ENCODE results near the gene GATAD2B.
A peak's percentile ranks its signal among the peaks of the same experiment; 100 is the strongest.

GATAD2B gene

DNA sequence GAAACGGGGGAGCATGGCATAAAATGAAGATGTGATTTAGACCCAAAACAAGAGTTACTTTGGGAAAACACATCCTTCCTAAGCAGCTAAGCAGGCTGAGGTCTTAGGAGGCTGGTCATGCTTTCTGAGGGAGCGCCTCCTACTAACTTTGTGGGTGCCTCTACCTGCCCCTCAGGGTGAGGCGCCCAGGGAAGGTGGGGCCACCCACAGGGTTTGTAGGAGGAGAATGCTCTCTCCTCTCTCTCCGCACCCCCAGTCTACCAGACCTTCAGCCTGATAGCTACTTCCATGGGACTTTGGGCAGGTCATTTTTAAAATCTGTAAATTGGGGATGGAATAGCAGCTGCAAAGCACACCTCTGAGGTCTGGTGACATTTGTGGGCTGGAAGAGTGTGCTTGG lies 123.8 kb downstream of the GATAD2B start:
- no peak overlapping the region for H3K4me2 ChIP-seq
- H3K27me3 ChIP-seq (ENCODE audit: insufficient read depth, low read depth) = no peaks in the 10 kb centered on the region; the same call in 1 of the 2 replicates
- no peak overlapping the region for H3K27ac ChIP-seq
- no peaks in the 10 kb centered on the region for H4K20me1 ChIP-seq (ENCODE audit: insufficient read depth)
- no peak overlapping the region for H3K9ac ChIP-seq
- TF ChIP-seq, protein P1, sequence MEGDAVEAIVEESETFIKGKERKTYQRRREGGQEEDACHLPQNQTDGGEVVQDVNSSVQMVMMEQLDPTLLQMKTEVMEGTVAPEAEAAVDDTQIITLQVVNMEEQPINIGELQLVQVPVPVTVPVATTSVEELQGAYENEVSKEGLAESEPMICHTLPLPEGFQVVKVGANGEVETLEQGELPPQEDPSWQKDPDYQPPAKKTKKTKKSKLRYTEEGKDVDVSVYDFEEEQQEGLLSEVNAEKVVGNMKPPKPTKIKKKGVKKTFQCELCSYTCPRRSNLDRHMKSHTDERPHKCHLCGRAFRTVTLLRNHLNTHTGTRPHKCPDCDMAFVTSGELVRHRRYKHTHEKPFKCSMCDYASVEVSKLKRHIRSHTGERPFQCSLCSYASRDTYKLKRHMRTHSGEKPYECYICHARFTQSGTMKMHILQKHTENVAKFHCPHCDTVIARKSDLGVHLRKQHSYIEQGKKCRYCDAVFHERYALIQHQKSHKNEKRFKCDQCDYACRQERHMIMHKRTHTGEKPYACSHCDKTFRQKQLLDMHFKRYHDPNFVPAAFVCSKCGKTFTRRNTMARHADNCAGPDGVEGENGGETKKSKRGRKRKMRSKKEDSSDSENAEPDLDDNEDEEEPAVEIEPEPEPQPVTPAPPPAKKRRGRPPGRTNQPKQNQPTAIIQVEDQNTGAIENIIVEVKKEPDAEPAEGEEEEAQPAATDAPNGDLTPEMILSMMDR (conservative IDR thresholded peaks at IDR 0.05; ENCODE audit: low read depth, low read length) = no peak
- no peak overlapping the region for H2AFZ ChIP-seq (ENCODE audit: low read depth)
- peaks cover 27% of the 10 kb centered on the region for H3K4me1 ChIP-seq (ENCODE audit: low read depth, poor library complexity, severe bottlenecking)
- H3K79me2 ChIP-seq (ENCODE audit: insufficient read depth, low read depth) = no peaks in the 10 kb centered on the region
- no peak overlapping the region for H3K4me3 ChIP-seq (IDR thresholded peaks at IDR 0.05; ENCODE audit: insufficient read depth, low read depth, low read length)
- H3K36me3 ChIP-seq (ENCODE audit: insufficient read depth) = no peaks in the 10 kb centered on the region

DNA sequence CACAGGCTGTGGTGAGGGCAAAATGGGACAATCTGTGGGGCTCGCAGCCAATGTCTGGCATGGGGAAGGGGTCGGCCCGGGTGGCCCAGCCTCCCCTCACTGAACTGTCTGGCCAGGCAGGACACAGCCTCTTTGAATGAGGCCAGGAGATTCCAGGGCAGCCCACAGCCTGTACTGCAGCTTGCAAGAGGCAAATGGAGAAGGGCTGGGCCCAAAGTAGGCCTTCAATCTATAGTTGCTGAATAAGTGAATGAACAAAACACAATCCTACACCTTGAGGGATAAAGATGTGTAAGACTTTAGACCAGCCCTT lies 124.3 kb downstream of the GATAD2B start:
- H3K4me1 ChIP-seq (ENCODE audit: low read depth, poor library complexity, severe bottlenecking) = peaks cover 21% of the 10 kb centered on the region
- TF ChIP-seq, protein P1 (conservative IDR thresholded peaks at IDR 0.05; ENCODE audit: low read depth, low read length) = no peak

DNA sequence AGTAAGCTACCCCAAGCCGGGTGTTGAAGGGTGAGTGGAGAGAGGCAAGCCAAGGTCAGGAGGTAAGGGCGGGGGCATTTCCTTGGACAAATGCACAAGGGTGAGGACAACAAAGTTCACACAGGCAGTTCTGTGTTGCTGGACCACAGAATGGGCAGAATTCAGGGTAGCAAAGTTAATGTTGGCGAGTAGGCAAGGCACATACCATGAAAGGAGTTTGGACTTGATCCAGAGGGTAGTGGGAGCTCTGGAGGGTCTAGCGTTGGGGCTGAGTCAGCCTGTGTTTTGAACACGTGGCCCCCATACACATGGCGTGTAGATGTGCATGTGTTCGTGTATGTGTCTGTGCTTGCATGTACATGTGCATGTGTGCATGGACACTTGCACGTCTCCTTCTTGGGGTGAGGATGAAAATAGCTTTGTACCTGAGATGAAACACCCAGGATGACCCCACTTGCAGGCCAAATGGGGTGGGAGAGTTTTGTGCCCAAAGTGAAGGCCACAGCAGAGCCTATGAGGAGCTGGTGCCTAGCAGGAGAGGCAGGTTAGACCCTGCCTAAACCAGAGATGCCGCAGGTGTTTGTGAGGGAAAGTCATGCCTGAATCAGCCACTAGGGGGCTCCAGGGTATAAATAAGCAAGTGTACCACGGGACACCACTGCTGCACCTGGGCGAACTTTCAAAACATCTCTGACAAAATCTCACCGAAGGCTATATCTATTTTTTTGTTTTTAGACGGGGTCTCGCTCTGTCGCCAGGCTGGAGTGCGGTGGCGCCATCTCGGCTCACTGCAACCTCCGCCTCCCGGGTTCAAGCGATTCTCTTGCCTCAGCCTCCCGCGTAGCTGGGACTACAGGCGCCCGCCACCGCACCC lies 125.7 kb downstream of the GATAD2B start:
- TF ChIP-seq, protein P1 (conservative IDR thresholded peaks at IDR 0.05; ENCODE audit: low read depth, low read length) = peak; percentile 99
- Histone ChIP-seq H3K79me2 (ENCODE audit: insufficient read depth, low read depth) (no peaks in the 10 kb centered on the region), H3K27ac (no peak overlapping the region), H2AFZ (ENCODE audit: low read depth) (no peak overlapping the region), H3K9ac (no peak overlapping the region), H4K20me1 (ENCODE audit: insufficient read depth) (no peaks in the 10 kb centered on the region), H3K4me3 (IDR thresholded peaks at IDR 0.05; ENCODE audit: insufficient read depth, low read depth, low read length) (peak overlapping the region; percentile 30), H3K27me3 (ENCODE audit: insufficient read depth, low read depth) (peaks cover 9% of the 10 kb centered on the region; the same call in 1 of the 2 replicates), H3K36me3 (ENCODE audit: insufficient read depth) (no peaks in the 10 kb centered on the region), H3K4me2 (peak overlapping the region; percentile 10; the same call in 1 of the 2 replicates), H3K4me1 (ENCODE audit: low read depth, poor library complexity, severe bottlenecking) (peaks cover 20% of the 10 kb centered on the region)

More for the DNA sequence above, 124.3 kb downstream of the GATAD2B start:
- Histone ChIP-seq H2AFZ (ENCODE audit: low read depth) (no peak overlapping the region), H3K36me3 (ENCODE audit: insufficient read depth) (no peaks in the 10 kb centered on the region), H3K9ac (no peak overlapping the region), H3K4me2 (no peak overlapping the region), H3K27ac (no peak overlapping the region), H4K20me1 (ENCODE audit: insufficient read depth) (no peaks in the 10 kb centered on the region), H3K79me2 (ENCODE audit: insufficient read depth, low read depth) (no peaks in the 10 kb centered on the region), H3K4me3 (IDR thresholded peaks at IDR 0.05; ENCODE audit: insufficient read depth, low read depth, low read length) (no peak overlapping the region), H3K27me3 (ENCODE audit: insufficient read depth, low read depth) (peaks cover 3% of the 10 kb centered on the region; the same call in 1 of the 2 replicates)

DNA sequence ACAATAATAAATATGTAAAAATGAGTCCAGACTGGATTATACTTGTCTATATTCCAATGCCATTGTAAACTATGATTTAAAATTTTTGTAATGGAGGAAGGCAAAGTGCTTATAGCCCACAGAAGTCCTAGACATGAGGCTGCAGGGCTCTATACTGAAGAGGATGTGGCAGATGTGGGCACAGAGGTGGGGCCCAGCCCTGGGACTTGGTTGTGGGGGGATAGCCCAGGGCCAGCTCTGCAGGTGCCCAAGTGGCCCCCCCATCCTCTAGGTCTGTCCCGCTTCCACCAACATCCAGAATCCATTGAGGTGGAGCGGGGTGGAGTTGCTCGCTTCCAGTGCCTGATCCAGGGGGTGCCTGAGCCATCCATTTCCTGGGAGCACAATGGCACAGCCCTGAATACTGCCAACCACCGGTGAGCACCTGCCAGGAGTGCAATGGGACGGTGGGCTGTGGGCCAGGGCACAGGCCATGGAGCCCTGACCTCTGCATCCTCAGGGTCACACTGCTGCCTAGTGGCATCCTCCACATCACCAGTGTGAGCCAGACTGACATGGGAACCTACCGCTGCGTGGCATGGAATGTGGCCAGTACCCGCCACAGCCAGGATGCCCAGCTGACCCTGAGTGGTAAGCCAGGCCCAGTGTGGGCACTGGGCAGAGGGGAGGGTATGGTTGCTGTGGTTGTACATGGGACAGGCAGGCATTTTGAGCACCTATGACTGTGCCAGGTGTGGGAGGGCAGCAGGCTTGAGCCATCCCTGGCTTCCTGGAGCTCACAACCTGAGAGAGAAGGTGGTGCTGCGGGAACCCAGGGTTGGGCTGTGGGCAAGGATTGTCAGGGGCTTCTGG lies 126.6 kb downstream of the GATAD2B start:
- no peak overlapping the region for H2AFZ ChIP-seq (ENCODE audit: low read depth)
- peak overlapping the region; percentile 30 for H3K4me3 ChIP-seq (IDR thresholded peaks at IDR 0.05; ENCODE audit: insufficient read depth, low read depth, low read length)
- H4K20me1 ChIP-seq (ENCODE audit: insufficient read depth) = no peaks in the 10 kb centered on the region
- H3K27ac ChIP-seq = no peak overlapping the region
- H3K4me2 ChIP-seq = no peak overlapping the region
- peaks cover 28% of the 10 kb centered on the region for H3K4me1 ChIP-seq (ENCODE audit: low read depth, poor library complexity, severe bottlenecking)
- peaks cover 9% of the 10 kb centered on the region; the same call in 1 of the 2 replicates for H3K27me3 ChIP-seq (ENCODE audit: insufficient read depth, low read depth)
- H3K36me3 ChIP-seq (ENCODE audit: insufficient read depth) = no peaks in the 10 kb centered on the region
- H3K79me2 ChIP-seq (ENCODE audit: insufficient read depth, low read depth) = no peaks in the 10 kb centered on the region
- TF ChIP-seq, protein P1 (conservative IDR thresholded peaks at IDR 0.05; ENCODE audit: low read depth, low read length) = no peak; the same call in 1 of the 2 replicates
- H3K9ac ChIP-seq = no peak overlapping the region
